OCI-LY1 (cell line): ENCODE data around the gene DENND1A.

ENCODE experiments used
- H2AFZ ChIP-seq: fragments of 200-600 bp; sonication (generic), shearing (Covaris generic); 2 replicates; pipeline ENCODE4 v1.6.0; 2014; ENCODE audit warnings: antibody characterized with exemption, mild to moderate bottlenecking, low read length
- H3F3A ChIP-seq: fragments of 200-600 bp; sonication (generic), shearing (Covaris generic); 2 replicates; pipeline ENCODE4 v1.6.0; 2014; ENCODE audit warnings: mild to moderate bottlenecking, antibody characterized with exemption, low read length, moderate library complexity; ENCODE audit not compliant: insufficient read depth
- H3K27ac ChIP-seq: fragments of 200-600 bp; sonication (generic); 2 replicates; pipeline ENCODE4 v1.5.1; 2014; ENCODE audit warnings: low read length, mixed run types, mild to moderate bottlenecking, low read depth; ENCODE audit not compliant: poor library complexity, severe bottlenecking
- H3K27me3 ChIP-seq: fragments of 200-600 bp; sonication (generic); 2 replicates; pipeline ENCODE4 v1.6.0; 2014; ENCODE audit warnings: antibody characterized with exemption, mild to moderate bottlenecking, low read length, moderate library complexity; ENCODE audit not compliant: insufficient read depth
- H3K36me3 ChIP-seq: fragments of 200-600 bp; sonication (generic); 2 replicates; pipeline ENCODE4 v1.6.1; 2014; ENCODE audit warnings: mild to moderate bottlenecking, antibody characterized with exemption, low read length, moderate library complexity, mixed read lengths; ENCODE audit not compliant: insufficient read depth
- H3K4me1 ChIP-seq: fragments of 200-600 bp; sonication (generic); 2 replicates; pipeline ENCODE4 v1.5.1; 2014; ENCODE audit warnings: mild to moderate bottlenecking, low read length, moderate library complexity; ENCODE audit not compliant: insufficient read depth, severe bottlenecking
- H3K4me2 ChIP-seq: fragments of 200-600 bp; sonication (generic), shearing (Covaris generic); 2 replicates; pipeline ENCODE4 v1.6.1; 2014; ENCODE audit warnings: low read length
- H3K4me3 ChIP-seq: fragments of 200-600 bp; sonication (generic); 2 replicates; pipeline ENCODE4 v1.5.1; 2014; ENCODE audit warnings: low read length, low read depth, mild to moderate bottlenecking, mixed read lengths; ENCODE audit not compliant: poor library complexity, severe bottlenecking
- H3K79me2 ChIP-seq: fragments of 200-600 bp; shearing (Covaris generic); 2 replicates; pipeline ENCODE4 v1.6.1; 2016; ENCODE audit warnings: mixed run types, low read length, mixed read lengths; ENCODE audit not compliant: insufficient read depth
- H3K9ac ChIP-seq: fragments of 200-600 bp; sonication (generic), shearing (Covaris generic); 2 replicates; pipeline ENCODE4 v1.6.1; 2014; ENCODE audit warnings: mild to moderate bottlenecking, low read length, mixed read lengths
- H3K9me2 ChIP-seq: fragments of 200-600 bp; sonication (generic), shearing (Covaris generic); 2 replicates; pipeline ENCODE4 v1.6.1; 2014; ENCODE audit warnings: low read depth, mild to moderate bottlenecking, low read length, mixed read lengths
- H3K9me3 ChIP-seq: fragments of 200-600 bp; shearing (Covaris generic); 2 replicates; pipeline ENCODE4 v1.6.1; 2014; ENCODE audit warnings: low read length, mixed read lengths
- H4K20me1 ChIP-seq: fragments of 200-600 bp; sonication (generic), shearing (Covaris generic); 2 replicates; pipeline ENCODE4 v1.6.0; 2016; ENCODE audit warnings: mild to moderate bottlenecking, low read length; ENCODE audit not compliant: insufficient read depth
- EZH2 ChIP-seq: fragments of 200-600 bp; sonication (generic), shearing (Covaris generic); IDR thresholded peaks from 2 replicates; pipeline ENCODE4 v1.8.0; 2017; ENCODE audit warnings: borderline replicate concordance, mixed run types, mild to moderate bottlenecking, antibody characterized with exemption, low read length, moderate library complexity, mixed read lengths
- TF ChIP-seq, protein P1 (sequence below): fragments of 200-600 bp; sonication (generic), shearing (Covaris generic); IDR thresholded peaks from 2 replicates; pipeline ENCODE4 v1.5.1; 2017; ENCODE audit warnings: mild to moderate bottlenecking, antibody characterized with exemption, low read length, moderate library complexity, mixed read lengths

Gene DENND1A

DNA sequence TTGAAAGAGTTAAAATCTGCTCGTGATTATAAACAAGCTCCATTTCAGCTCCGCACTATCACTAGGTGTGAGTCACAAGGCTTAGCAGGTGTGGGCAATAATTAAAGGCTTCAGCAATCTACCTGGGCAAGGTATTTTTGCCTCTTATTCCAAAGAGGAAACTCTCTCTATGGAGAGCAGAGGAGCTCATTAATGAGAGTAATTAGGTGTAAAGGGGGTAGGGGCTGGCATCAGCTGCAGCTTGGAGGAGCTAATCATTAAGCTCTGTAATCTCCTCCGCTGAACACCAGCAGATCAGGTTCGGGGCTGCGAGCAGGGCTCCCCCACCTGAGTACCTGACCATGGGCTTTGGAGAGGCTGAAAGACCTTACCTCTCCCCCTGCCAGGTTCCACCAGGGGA lies 444.7 kb downstream of the DENND1A start:
- Histone ChIP-seq H4K20me1 (no peaks in the 10 kb centered on the region), H3K4me2 (no peak overlapping the region), H3K4me1 (no peaks in the 10 kb centered on the region), H3K27me3 (no peaks in the 10 kb centered on the region), H3K4me3 (no peak overlapping the region), H3K9ac (no peak overlapping the region), H3K9me3 (no peaks in the 10 kb centered on the region), H3F3A (no peaks in the 10 kb centered on the region), H3K9me2 (no peaks in the 10 kb centered on the region), H3K27ac (no peak overlapping the region), H3K79me2 (no peaks in the 10 kb centered on the region), H3K36me3 (no peaks in the 10 kb centered on the region), H2AFZ (no peak overlapping the region)
- TF ChIP-seq, protein P1, sequence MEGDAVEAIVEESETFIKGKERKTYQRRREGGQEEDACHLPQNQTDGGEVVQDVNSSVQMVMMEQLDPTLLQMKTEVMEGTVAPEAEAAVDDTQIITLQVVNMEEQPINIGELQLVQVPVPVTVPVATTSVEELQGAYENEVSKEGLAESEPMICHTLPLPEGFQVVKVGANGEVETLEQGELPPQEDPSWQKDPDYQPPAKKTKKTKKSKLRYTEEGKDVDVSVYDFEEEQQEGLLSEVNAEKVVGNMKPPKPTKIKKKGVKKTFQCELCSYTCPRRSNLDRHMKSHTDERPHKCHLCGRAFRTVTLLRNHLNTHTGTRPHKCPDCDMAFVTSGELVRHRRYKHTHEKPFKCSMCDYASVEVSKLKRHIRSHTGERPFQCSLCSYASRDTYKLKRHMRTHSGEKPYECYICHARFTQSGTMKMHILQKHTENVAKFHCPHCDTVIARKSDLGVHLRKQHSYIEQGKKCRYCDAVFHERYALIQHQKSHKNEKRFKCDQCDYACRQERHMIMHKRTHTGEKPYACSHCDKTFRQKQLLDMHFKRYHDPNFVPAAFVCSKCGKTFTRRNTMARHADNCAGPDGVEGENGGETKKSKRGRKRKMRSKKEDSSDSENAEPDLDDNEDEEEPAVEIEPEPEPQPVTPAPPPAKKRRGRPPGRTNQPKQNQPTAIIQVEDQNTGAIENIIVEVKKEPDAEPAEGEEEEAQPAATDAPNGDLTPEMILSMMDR = no peak
- TF ChIP-seq EZH2 = no peak

DNA sequence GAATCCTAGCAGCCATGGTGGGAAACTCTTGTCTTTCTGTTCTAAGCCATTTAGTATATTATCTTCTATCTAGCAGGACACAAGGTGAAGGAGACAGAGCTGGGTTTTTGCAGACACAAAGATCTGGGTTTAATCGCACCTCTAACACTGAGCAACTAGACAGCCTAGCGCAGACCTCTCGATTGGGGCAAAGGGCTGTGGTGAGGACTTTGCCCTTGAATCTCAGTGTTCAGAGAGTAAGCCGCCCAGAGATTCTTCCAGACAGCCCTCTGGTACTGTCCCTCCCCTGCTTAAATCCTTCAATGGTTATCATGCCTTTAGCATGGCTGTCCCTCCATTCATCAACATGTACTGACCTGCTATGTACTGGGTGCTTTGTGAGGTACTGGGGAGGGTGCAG lies 445.8 kb downstream of the DENND1A start:
- Histone ChIP-seq H3K9ac (no peak overlapping the region), H4K20me1 (no peaks in the 10 kb centered on the region), H3K4me1 (no peaks in the 10 kb centered on the region), H3F3A (no peaks in the 10 kb centered on the region), H3K79me2 (no peaks in the 10 kb centered on the region), H3K36me3 (no peaks in the 10 kb centered on the region), H3K9me3 (no peaks in the 10 kb centered on the region), H3K9me2 (no peaks in the 10 kb centered on the region), H3K4me3 (no peak overlapping the region), H2AFZ (no peak overlapping the region), H3K4me2 (no peak overlapping the region), H3K27ac (no peak overlapping the region), H3K27me3 (no peaks in the 10 kb centered on the region)
- TF ChIP-seq EZH2 = no peak
- TF ChIP-seq, protein P1 = no peak

DNA sequence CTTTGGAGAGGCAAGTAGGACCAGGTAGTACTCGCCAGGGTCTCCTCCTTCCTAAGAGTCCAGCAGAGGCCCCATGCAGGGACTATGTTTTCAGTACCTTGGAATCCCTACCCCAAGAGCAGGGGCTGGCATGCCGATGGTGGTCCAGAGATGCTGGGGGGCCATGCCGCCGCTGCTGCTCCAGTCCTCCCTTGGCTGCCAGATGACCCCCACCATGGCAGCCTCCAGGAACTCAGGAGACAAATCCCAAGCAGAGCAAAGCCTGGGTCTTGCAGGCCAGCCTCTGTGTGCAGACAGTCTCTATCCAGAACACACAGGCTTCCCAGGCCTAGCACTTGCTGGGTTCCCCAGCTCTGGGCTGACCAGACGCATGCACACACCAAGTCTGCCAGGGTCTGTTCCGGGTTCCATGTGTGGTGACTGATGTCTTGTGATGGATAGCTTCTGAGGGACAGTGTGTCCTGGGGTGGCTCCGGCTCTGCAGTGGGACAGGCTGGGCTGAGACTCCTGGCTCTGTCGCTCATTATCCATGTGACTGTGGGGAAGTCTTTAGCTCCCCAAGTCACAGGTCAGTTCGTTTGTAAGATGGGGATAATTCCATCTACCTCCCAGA lies 446.6 kb downstream of the DENND1A start:
- Histone ChIP-seq H3K27ac (no peak overlapping the region), H2AFZ (no peak overlapping the region), H4K20me1 (no peaks in the 10 kb centered on the region), H3K4me3 (no peak overlapping the region), H3K9me2 (no peaks in the 10 kb centered on the region), H3K9ac (no peak overlapping the region), H3F3A (no peaks in the 10 kb centered on the region), H3K4me1 (no peaks in the 10 kb centered on the region), H3K79me2 (no peaks in the 10 kb centered on the region), H3K4me2 (no peak overlapping the region), H3K36me3 (no peaks in the 10 kb centered on the region), H3K9me3 (no peaks in the 10 kb centered on the region), H3K27me3 (no peaks in the 10 kb centered on the region)
- TF ChIP-seq, protein P1 = no peak
- no peak for TF ChIP-seq EZH2
